CD14-positive monocyte (primary cell): ENCODE data around the gene KNL1. TPM values are rescaled to one million over a fixed set of nuclear protein-coding genes. Genes with fewer than 3 reads are reported as not detected.
"Not testable (repeated sequence)": the region's sequence is repeated elsewhere in the genome, so short reads cannot be mapped to it uniquely, and the experiment has no call there.

ENCODE experiments used
- DNase-seq, 3 donors: peaks; one replicate each; pipeline ENCODE4 v3.0.0-alpha.2; 2011 to 2022
- H2AFZ ChIP-seq: 2 replicates; pipeline ENCODE4 v1.6.0; 2012; ENCODE audit warnings: mild to moderate bottlenecking, low read depth, low read length, inconsistent platforms; ENCODE audit not compliant: insufficient read depth, poor library complexity, severe bottlenecking
- H3K27ac ChIP-seq, 2 donors: 1 replicate in 1 of 2; 2 replicates in 1 of 2; pipeline ENCODE4 v1.5.1; 2012 to 2013; ENCODE audit warnings: low read length in 2 of 2, control low read depth in 1 of 2, inconsistent platforms in 1 of 2, low read depth in 1 of 2, mild to moderate bottlenecking in 1 of 2
- H3K27me3 ChIP-seq, 2 donors: one replicate each; pipeline versions ENCODE4 v1.6.0 to v1.6.1; 2011 to 2013; ENCODE audit warnings: low read length in 2 of 2; ENCODE audit not compliant: control insufficient read depth in 2 of 2, insufficient read depth in 2 of 2
- H3K36me3 ChIP-seq, 2 donors: replicated peaks in 1 of 2; 1 replicate in 1 of 2; 2 replicates in 1 of 2; pipeline versions ENCODE4 v1.5.1 to v1.6.1; 2012 to 2013; ENCODE audit warnings: low read length in 2 of 2, control low read depth in 1 of 2, inconsistent platforms in 1 of 2, mild to moderate bottlenecking in 1 of 2; ENCODE audit not compliant: insufficient read depth in 2 of 2, control insufficient read depth in 1 of 2
- H3K4me1 ChIP-seq, 2 donors: 1 replicate in 1 of 2; 2 replicates in 1 of 2; pipeline versions ENCODE4 v1.5.1 to v1.6.1; 2012 to 2013; ENCODE audit warnings: low read length in 2 of 2, control low read depth in 1 of 2, inconsistent platforms in 1 of 2, mild to moderate bottlenecking in 1 of 2, moderate library complexity in 1 of 2; ENCODE audit not compliant: insufficient read depth in 2 of 2, control insufficient read depth in 1 of 2
- H3K4me2 ChIP-seq: replicated peaks from 2 replicates; pipeline ENCODE3; 2012; ENCODE audit warnings: low read length, moderate library complexity, mild to moderate bottlenecking; ENCODE audit not compliant: poor library complexity, severe bottlenecking; ENCODE audit errors: extremely low read depth
- H3K4me3 ChIP-seq, 3 experiments: fragments of 200-600 bp in 1 of 3; sonication (generic) in 1 of 3; replicated peaks in 1 of 3; 1 replicate in 2 of 3; 2 replicates in 1 of 3; pipeline ENCODE4 v1.5.1; 2011 to 2013; ENCODE audit warnings: low read length in 3 of 3, mild to moderate bottlenecking in 3 of 3, control low read depth in 2 of 3, low read depth in 2 of 3, inconsistent platforms in 1 of 3, moderate library complexity in 1 of 3
- H3K79me2 ChIP-seq: 2 replicates; pipeline ENCODE4 v1.6.0; 2012; ENCODE audit warnings: mild to moderate bottlenecking, control low read depth, inconsistent platforms, low read length, moderate library complexity; ENCODE audit not compliant: insufficient read depth
- H3K9ac ChIP-seq: 2 replicates; pipeline ENCODE4 v1.6.0; 2017; ENCODE audit warnings: low read length, mild to moderate bottlenecking; ENCODE audit not compliant: insufficient read depth, poor library complexity, severe bottlenecking
- H3K9me3 ChIP-seq, 2 donors: replicated peaks in 1 of 2; 1 replicate in 1 of 2; 2 replicates in 1 of 2; pipeline versions ENCODE4 v1.5.1 to v1.6.1; 2012 to 2013; ENCODE audit warnings: low read length in 2 of 2, control low read depth in 1 of 2; ENCODE audit not compliant: control insufficient read depth in 1 of 2, insufficient read depth in 1 of 2
- H4K20me1 ChIP-seq: 2 replicates; pipeline ENCODE4 v1.6.0; 2012; ENCODE audit warnings: mild to moderate bottlenecking, low read length, control low read depth, moderate library complexity; ENCODE audit not compliant: insufficient read depth
- H3K27ac Mint-ChIP-seq, 7 donors: one replicate each; pipeline ENCODE4 v1.8.0; 2020; ENCODE audit warnings: mild to moderate bottlenecking in 7 of 7, mixed read lengths in 7 of 7, moderate library complexity in 6 of 7, inconsistent platforms in 2 of 7
- H3K27me3 Mint-ChIP-seq, 3 donors: one replicate each; pipeline ENCODE4 v1.8.0; 2021 to 2022; ENCODE audit warnings: low read depth in 3 of 3, mild to moderate bottlenecking in 3 of 3, mixed read lengths in 3 of 3, moderate library complexity in 3 of 3, inconsistent platforms in 1 of 3
- H3K36me3 Mint-ChIP-seq, 2 donors: one replicate each; pipeline ENCODE4 v1.8.0; 2020; ENCODE audit warnings: mixed read lengths in 2 of 2, inconsistent platforms in 1 of 2, mild to moderate bottlenecking in 1 of 2
- H3K4me1 Mint-ChIP-seq: one replicate; pipeline ENCODE4 v1.8.0; 2020; ENCODE audit warnings: mild to moderate bottlenecking, mixed read lengths
- H3K4me3 Mint-ChIP-seq, 2 donors: one replicate each; pipeline ENCODE4 v1.8.0; 2020; ENCODE audit warnings: mild to moderate bottlenecking in 2 of 2, mixed read lengths in 2 of 2, moderate library complexity in 1 of 2
- H3K9me3 Mint-ChIP-seq, 7 donors: one replicate each; pipeline ENCODE4 v1.8.0; 2020 to 2022; ENCODE audit warnings: mixed read lengths in 7 of 7, mild to moderate bottlenecking in 6 of 7, moderate library complexity in 6 of 7, inconsistent platforms in 2 of 7
- CTCF ChIP-seq: fragments of 200-600 bp; IDR thresholded peaks from one replicate; pipeline ENCODE4 v1.8.0; 2022; ENCODE audit warnings: antibody characterized with exemption, mild to moderate bottlenecking
- WGBS: methylation state at CpG from one replicate; pipeline ENCODE4 v1.1.5; 2013; ENCODE audit warnings: missing lambda C conversion rate; ENCODE audit not compliant: insufficient coverage; 5-methylcytosine and 5-hydroxymethylcytosine counted together
- intact Hi-C, 2 donors: fragments of 100-400 bp; cut with micrococcal nuclease; formaldehyde crosslinking; loops; one replicate each; pipeline versions ENCODE4 v1.15.0 to v1.15.1; 2023
- polyA plus RNA-seq, 3 donors: library from polyadenylated mRNA; depleted of rRNA in 1 of 3; unstranded in 2 of 3; stranded (reverse) in 1 of 3; fragments of 300-500 nt in 2 of 3; fragments of >200 nt in 1 of 3; fragmentation: Illumina TruSeq in 2 of 3; gene quantifications; 1 replicate in 2 of 3; 2 replicates in 1 of 3; pipeline ENCODE4 v1.2.3, GENCODE V29; 2012 to 2021

The KNL1 gene
- polyA plus RNA-seq, 3 donors = 0.13 to 0.38 (median 0.16) TPM

- Mint-ChIP-seq H3K4me3 (no peak overlapping the region), H3K36me3 (peaks cover 8 to 18% of the 10 kb centered on the region in 2 donors), H3K4me1 (peaks cover 3% of the 10 kb centered on the region), H3K27ac (peak overlapping the region in 1 of 7 donors; percentile 47), H3K27me3 (peaks cover 0 to 4% (median 2%) of the 10 kb centered on the region in 3 donors), H3K9me3 (peaks cover 2 to 16% (median 9%) of the 10 kb centered on the region in 7 donors)
- Histone ChIP-seq H3K4me3 (no peak overlapping the region), H3K36me3 (peaks cover 7 to 16% of the 10 kb centered on the region in 2 donors), H3K4me1 (no peaks in the 10 kb centered on the region), H3K27me3 (no peaks in the 10 kb centered on the region), H3K9ac (no peak overlapping the region), H3K4me2 (no peak overlapping the region), H3K79me2 (no peaks in the 10 kb centered on the region), H4K20me1 (no peaks in the 10 kb centered on the region), H2AFZ (no peak overlapping the region), H3K27ac (no peak overlapping the region), H3K9me3 (peaks cover 0 to 5% of the 10 kb centered on the region in 2 donors)
- no CpG with 5 or more reads among the region's 4 CpGs for WGBS
- intact Hi-C loops = no loop called here
- DNase-seq = no peak
- TF ChIP-seq CTCF = no peak
Measured at GRCh38 chr15:40578892-40579291, 15.2 kb upstream of the KNL1 start.

GRCh38 chr15:40581796-40582195, 12.3 kb upstream of the KNL1 start:
- not testable (repeated sequence) for H2AFZ ChIP-seq, H3K36me3 Mint-ChIP-seq, H3K79me2 ChIP-seq, H3K9ac ChIP-seq, H3K4me3 Mint-ChIP-seq, H3K9me3 ChIP-seq, H3K4me1 ChIP-seq, H3K36me3 ChIP-seq, H3K27me3 ChIP-seq, H3K4me1 Mint-ChIP-seq, H4K20me1 ChIP-seq, DNase-seq, H3K27me3 Mint-ChIP-seq, H3K4me3 ChIP-seq, H3K27ac Mint-ChIP-seq, H3K27ac ChIP-seq, H3K4me2 ChIP-seq
- intact Hi-C loops = loop anchor here in 1 of 2 donors (10.0 kb wide), 1 partner anchor 113 kb away; the partner anchor contains the start of gene RAD51
- peaks cover 2 to 16% (median 9%) of the 10 kb centered on the region in 7 donors for H3K9me3 Mint-ChIP-seq
- WGBS = no CpG with 5 or more reads among the region's 2 CpGs
